HCT116 (cell line): ENCODE results near the gene NHLRC3. TPM values are rescaled to one million over a fixed set of nuclear protein-coding genes. Genes with fewer than 3 reads are reported as not detected.

Source experiments
- ATAC-seq: fragments of 200-7000 bp; cut with Tn5 transposase; 2 replicates; pipeline ENCODE4 v1.9.1; 2020; ENCODE audit warnings: mild to moderate bottlenecking, moderate library complexity
- BruUV-seq: library from RNA; stranded (reverse); fragments of 400-500 nt; replicated peaks from 2 replicates; lab custom pipeline; 2021; lab: Mats Ljungman, UMichigan
- CTCF ChIA-PET: fragments of 300-600 bp; sonication (Branson Sonifier 250); formaldehyde crosslinking; loops from one replicate; lab custom pipeline; 2021; ENCODE audit warnings: antibody characterized with exemption; lab: Charles Lee
- POLR2A ChIA-PET: fragments of 300-600, 350-600 bp; sonication (Branson Sonifier 250); formaldehyde crosslinking; loops from one replicate; lab custom pipeline; 2021; ENCODE audit warnings: antibody characterized with exemption; lab: Charles Lee
- RAD21 ChIA-PET, 2 experiments: fragments of 300-600 bp; sonication (Branson Sonifier 250); formaldehyde crosslinking; loops; one replicate each; lab custom pipeline; 2023; ENCODE audit warnings: low total read pairs in 2 of 2; ENCODE audit not compliant: uncharacterized antibody in 2 of 2, unreplicated experiment in 2 of 2, low non-redundant PET in 1 of 2; lab: Charles Lee
- DNase-seq: peaks from one replicate; pipeline ENCODE4 v3.0.0-alpha.2; 2010; ENCODE audit warnings: low read depth, low spot score
- H2AFZ ChIP-seq: fragments of 200-600 bp; shearing (Covaris generic), sonication (generic); 2 replicates; pipeline ENCODE4 v1.6.1; 2017; ENCODE audit warnings: low read depth, mixed run types, mixed read lengths, antibody characterized with exemption, low read length; ENCODE audit not compliant: poor library complexity, severe bottlenecking
- H3K27ac ChIP-seq: 2 replicates; pipeline ENCODE4 v1.5.1; 2012; ENCODE audit warnings: low read depth, low read length
- H3K27me3 ChIP-seq: fragments of 200-600 bp; sonication (generic); 2 replicates; pipeline ENCODE4 v1.6.1; 2016; ENCODE audit warnings: mixed run types, low read length, mixed read lengths; ENCODE audit not compliant: insufficient read depth
- H3K36me3 ChIP-seq, 2 experiments: fragments of 200-500 bp in 1 of 2; fragments of 200-600 bp in 1 of 2; sonication (Bioruptor generic) in 1 of 2; sonication (generic) in 1 of 2; 2 replicates each; pipeline versions ENCODE4 v1.5.1 to v1.6.1; 2014 to 2016; ENCODE audit warnings: low read length in 2 of 2, inconsistent platforms in 1 of 2, mixed read lengths in 1 of 2, mixed run types in 1 of 2; ENCODE audit not compliant: insufficient read depth in 2 of 2, control insufficient read depth in 1 of 2
- H3K4me1 ChIP-seq, 2 experiments: fragments of 200-600 bp in 1 of 2; sonication (generic) in 1 of 2; 2 replicates each; pipeline versions ENCODE4 v1.5.1 to v1.6.1; 2012 to 2017; ENCODE audit warnings: low read length in 2 of 2, inconsistent platforms in 1 of 2, mild to moderate bottlenecking in 1 of 2, mixed read lengths in 1 of 2, mixed run types in 1 of 2, moderate library complexity in 1 of 2; ENCODE audit not compliant: insufficient read depth in 2 of 2, control insufficient read depth in 1 of 2
- H3K4me2 ChIP-seq: fragments of 200-600 bp; sonication (generic); 2 replicates; pipeline ENCODE4 v1.6.1; 2017; ENCODE audit warnings: mixed run types, low read length, mixed read lengths
- H3K4me3 ChIP-seq, 2 experiments: fragments of 200-600 bp in 1 of 2; sonication (generic) in 1 of 2; replicated peaks in 1 of 2; 2 replicates each; pipeline ENCODE4 v1.5.1; 2011 to 2016; ENCODE audit warnings: low read length in 2 of 2, control low read depth in 1 of 2, low read depth in 1 of 2, mild to moderate bottlenecking in 1 of 2, mixed read lengths in 1 of 2, mixed run types in 1 of 2
- H3K79me2 ChIP-seq: fragments of 200-600 bp; sonication (generic); 2 replicates; pipeline ENCODE4 v1.6.1; 2017; ENCODE audit warnings: mild to moderate bottlenecking, mixed run types, low read length, moderate library complexity, mixed read lengths; ENCODE audit not compliant: insufficient read depth
- H3K9ac ChIP-seq: fragments of 200-600 bp; sonication (generic); 2 replicates; pipeline ENCODE4 v1.6.1; 2016; ENCODE audit warnings: low read length, mixed read lengths
- H3K9me2 ChIP-seq: fragments of 200-600 bp; sonication (generic), shearing (Covaris generic); 2 replicates; pipeline ENCODE4 v1.6.1; 2017; ENCODE audit warnings: mixed run types, mild to moderate bottlenecking, moderate library complexity; ENCODE audit not compliant: insufficient read depth
- H3K9me3 ChIP-seq, 2 experiments: fragments of 200-500 bp in 1 of 2; fragments of 200-600 bp in 1 of 2; sonication (Bioruptor generic) in 1 of 2; sonication (generic) in 1 of 2; 2 replicates each; pipeline ENCODE4 v1.6.1; 2014 to 2017; ENCODE audit warnings: low read length in 2 of 2, mixed read lengths in 2 of 2, inconsistent platforms in 1 of 2, low read depth in 1 of 2, mild to moderate bottlenecking in 1 of 2, mixed run types in 1 of 2, moderate library complexity in 1 of 2; ENCODE audit not compliant: control insufficient read depth in 1 of 2, insufficient read depth in 1 of 2
- H4K20me1 ChIP-seq: fragments of 200-600 bp; sonication (generic), shearing (Covaris generic); 2 replicates; pipeline ENCODE4 v1.6.1; 2017; ENCODE audit warnings: mixed run types, mild to moderate bottlenecking, moderate library complexity; ENCODE audit not compliant: insufficient read depth
- CBX3 ChIP-seq: IDR thresholded peaks from 2 replicates; pipeline ENCODE4 v1.6.1; 2012; ENCODE audit warnings: low read depth
- CEBPB ChIP-seq: IDR thresholded peaks from 2 replicates; pipeline ENCODE4 v1.6.1; 2012; ENCODE audit warnings: low read depth
- ELF1 ChIP-seq: IDR thresholded peaks from 2 replicates; pipeline ENCODE4 v1.6.1; 2012; ENCODE audit warnings: low read depth, borderline replicate concordance
- EZH2 ChIP-seq: fragments of 200-600 bp; sonication (generic); IDR thresholded peaks from 2 replicates; pipeline ENCODE4 v1.6.1; 2017; ENCODE audit warnings: antibody characterized with exemption, mixed run types
- EZH2phosphoT487 ChIP-seq: fragments of 200-600 bp; IDR thresholded peaks from 2 replicates; pipeline ENCODE4 v1.6.1; 2018; ENCODE audit warnings: antibody characterized with exemption, borderline replicate concordance
- FOSL1 ChIP-seq: IDR thresholded peaks from 2 replicates; pipeline ENCODE4 v1.6.1; 2012; ENCODE audit warnings: low read depth
- JUND ChIP-seq: IDR thresholded peaks from 2 replicates; pipeline ENCODE4 v1.6.1; 2012
- POLR2AphosphoS5 ChIP-seq: IDR thresholded peaks from 2 replicates; pipeline ENCODE4 v1.6.1; 2011; ENCODE audit warnings: mild to moderate bottlenecking, low read depth, low read length, moderate library complexity
- RAD21 ChIP-seq: IDR thresholded peaks from 2 replicates; pipeline ENCODE4 v1.6.1; 2012; ENCODE audit warnings: low read depth, mild to moderate bottlenecking
- SRF ChIP-seq: IDR thresholded peaks from 2 replicates; pipeline ENCODE4 v1.6.1; 2012; ENCODE audit warnings: low read depth
- TCF7L2 ChIP-seq: IDR thresholded peaks from 2 replicates; pipeline ENCODE4 v1.7.0; 2011; ENCODE audit warnings: borderline replicate concordance, inconsistent platforms; ENCODE audit not compliant: insufficient read depth, insufficient read length; ENCODE audit errors: extremely low read depth
- YY1 ChIP-seq: IDR thresholded peaks from 2 replicates; pipeline ENCODE4 v1.6.1; 2011; ENCODE audit warnings: low read length, low read depth, moderate library complexity, mild to moderate bottlenecking; ENCODE audit not compliant: insufficient replicate concordance; ENCODE audit errors: extremely low read depth
- ZNF274 ChIP-seq: fragments of 200-500 bp; sonication (Bioruptor generic); IDR thresholded peaks from 2 replicates; pipeline ENCODE4 v1.6.1; 2014; ENCODE audit warnings: mild to moderate bottlenecking, low read depth, low read length, inconsistent platforms
- intact Hi-C: fragments of 100-400 bp; cut with micrococcal nuclease; formaldehyde crosslinking; loops from 2 replicates; pipeline ENCODE4 v1.10.0; 2022
- total RNA-seq: library from RNA; stranded (reverse); gene quantifications from one replicate; pipeline ENCODE4 v1.2.1, GENCODE V29; 2021; ENCODE audit not compliant: unreplicated experiment
- TF ChIP-seq, protein P1 (sequence below), 3 experiments: fragments of 200-600 bp in 1 of 3; sonication (generic) in 1 of 3; IDR thresholded peaks in 2 of 3; conservative IDR thresholded peaks in 1 of 3; 2 replicates each; pipeline ENCODE4 v1.5.1; 2012 to 2017; ENCODE audit warnings: low read depth in 2 of 3, low read length in 2 of 3, antibody characterized with exemption in 1 of 3, borderline replicate concordance in 1 of 3, control low read depth in 1 of 3, mild to moderate bottlenecking in 1 of 3, mixed read lengths in 1 of 3, mixed run types in 1 of 3, moderate library complexity in 1 of 3; ENCODE audit not compliant: insufficient read depth in 1 of 3
- TF ChIP-seq, protein P2 (sequence below): IDR thresholded peaks from 2 replicates; pipeline ENCODE4 v1.6.1; 2012
- TF ChIP-seq, protein P3 (sequence below): IDR thresholded peaks from 2 replicates; pipeline ENCODE4 v1.6.1; 2012
- TF ChIP-seq, protein P4 (sequence below): IDR thresholded peaks from 2 replicates; pipeline ENCODE4 v1.6.1; 2011; ENCODE audit warnings: mild to moderate bottlenecking, low read length, moderate library complexity; ENCODE audit not compliant: insufficient replicate concordance; ENCODE audit errors: extremely low read depth
- TF ChIP-seq, protein P5 (sequence below): IDR thresholded peaks from 2 replicates; pipeline ENCODE4 v1.6.1; 2012; ENCODE audit warnings: low read depth

NHLRC3 gene
- total RNA-seq, 1 experiment from 2014 or later = 7.2 TPM

DNA sequence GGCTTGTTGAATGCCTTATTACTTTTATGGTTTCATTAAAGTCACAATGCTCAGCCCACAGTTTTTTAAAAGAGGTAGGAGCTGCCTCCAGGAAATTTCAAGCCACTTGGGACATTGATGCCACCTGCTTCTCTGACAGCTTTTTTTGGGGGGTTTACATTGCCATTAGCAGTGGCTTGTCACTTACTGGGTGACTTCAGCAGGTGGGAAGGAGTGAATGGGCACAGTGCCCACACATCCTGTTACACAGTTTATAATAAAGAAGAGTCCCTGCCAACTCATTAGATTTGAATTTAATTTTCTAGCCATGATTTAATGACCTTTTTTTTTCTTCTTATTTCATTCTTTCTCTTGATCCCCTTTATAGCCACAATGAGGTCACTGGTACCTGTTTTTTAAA is 61.0 kb downstream of the NHLRC3 start:
- Histone ChIP-seq H3K36me3 (no peaks in the 10 kb centered on the region), H3K4me1 (no peaks in the 10 kb centered on the region), H3K9me2 (no peaks in the 10 kb centered on the region), H3K27me3 (peaks cover 18% of the 10 kb centered on the region), H3K4me3 (no peak overlapping the region), H4K20me1 (no peaks in the 10 kb centered on the region), H3K27ac (no peak overlapping the region), H3K9ac (no peak overlapping the region), H3K79me2 (no peaks in the 10 kb centered on the region), H3K4me2 (no peak overlapping the region), H3K9me3 (no peaks in the 10 kb centered on the region), H2AFZ (no peak overlapping the region)
- ChIA-PET CTCF (no interaction called here), POLR2A (no interaction called here), RAD21 (no interaction called here)
- BruUV-seq = no TSS peak
- ATAC-seq (no peak), DNase-seq (no peak)
- intact Hi-C loops = no loop called here
- TF ChIP-seq, protein P1, sequence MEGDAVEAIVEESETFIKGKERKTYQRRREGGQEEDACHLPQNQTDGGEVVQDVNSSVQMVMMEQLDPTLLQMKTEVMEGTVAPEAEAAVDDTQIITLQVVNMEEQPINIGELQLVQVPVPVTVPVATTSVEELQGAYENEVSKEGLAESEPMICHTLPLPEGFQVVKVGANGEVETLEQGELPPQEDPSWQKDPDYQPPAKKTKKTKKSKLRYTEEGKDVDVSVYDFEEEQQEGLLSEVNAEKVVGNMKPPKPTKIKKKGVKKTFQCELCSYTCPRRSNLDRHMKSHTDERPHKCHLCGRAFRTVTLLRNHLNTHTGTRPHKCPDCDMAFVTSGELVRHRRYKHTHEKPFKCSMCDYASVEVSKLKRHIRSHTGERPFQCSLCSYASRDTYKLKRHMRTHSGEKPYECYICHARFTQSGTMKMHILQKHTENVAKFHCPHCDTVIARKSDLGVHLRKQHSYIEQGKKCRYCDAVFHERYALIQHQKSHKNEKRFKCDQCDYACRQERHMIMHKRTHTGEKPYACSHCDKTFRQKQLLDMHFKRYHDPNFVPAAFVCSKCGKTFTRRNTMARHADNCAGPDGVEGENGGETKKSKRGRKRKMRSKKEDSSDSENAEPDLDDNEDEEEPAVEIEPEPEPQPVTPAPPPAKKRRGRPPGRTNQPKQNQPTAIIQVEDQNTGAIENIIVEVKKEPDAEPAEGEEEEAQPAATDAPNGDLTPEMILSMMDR (IDR thresholded peaks at IDR 0.05 in 2 of 3, conservative IDR thresholded peaks at IDR 0.05 in 1 of 3; ENCODE audit: borderline replicate concordance in 1 of 3, insufficient read depth in 1 of 3, low read depth in 2 of 3, low read length in 2 of 3) = no peak
- TF ChIP-seq YY1 (no peak), TCF7L2 (no peak), CEBPB (no peak), EZH2phosphoT487 (no peak), FOSL1 (no peak), CBX3 (no peak), ELF1 (no peak), SRF (no peak), JUND (no peak), EZH2 (no peak), RAD21 (no peak), POLR2AphosphoS5 (no peak), ZNF274 (no peak)
- TF ChIP-seq, protein P2, sequence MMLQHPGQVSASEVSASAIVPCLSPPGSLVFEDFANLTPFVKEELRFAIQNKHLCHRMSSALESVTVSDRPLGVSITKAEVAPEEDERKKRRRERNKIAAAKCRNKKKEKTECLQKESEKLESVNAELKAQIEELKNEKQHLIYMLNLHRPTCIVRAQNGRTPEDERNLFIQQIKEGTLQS = no peak
- TF ChIP-seq, protein P3, sequence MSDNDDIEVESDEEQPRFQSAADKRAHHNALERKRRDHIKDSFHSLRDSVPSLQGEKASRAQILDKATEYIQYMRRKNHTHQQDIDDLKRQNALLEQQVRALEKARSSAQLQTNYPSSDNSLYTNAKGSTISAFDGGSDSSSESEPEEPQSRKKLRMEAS = no peak
- TF ChIP-seq, protein P4, sequence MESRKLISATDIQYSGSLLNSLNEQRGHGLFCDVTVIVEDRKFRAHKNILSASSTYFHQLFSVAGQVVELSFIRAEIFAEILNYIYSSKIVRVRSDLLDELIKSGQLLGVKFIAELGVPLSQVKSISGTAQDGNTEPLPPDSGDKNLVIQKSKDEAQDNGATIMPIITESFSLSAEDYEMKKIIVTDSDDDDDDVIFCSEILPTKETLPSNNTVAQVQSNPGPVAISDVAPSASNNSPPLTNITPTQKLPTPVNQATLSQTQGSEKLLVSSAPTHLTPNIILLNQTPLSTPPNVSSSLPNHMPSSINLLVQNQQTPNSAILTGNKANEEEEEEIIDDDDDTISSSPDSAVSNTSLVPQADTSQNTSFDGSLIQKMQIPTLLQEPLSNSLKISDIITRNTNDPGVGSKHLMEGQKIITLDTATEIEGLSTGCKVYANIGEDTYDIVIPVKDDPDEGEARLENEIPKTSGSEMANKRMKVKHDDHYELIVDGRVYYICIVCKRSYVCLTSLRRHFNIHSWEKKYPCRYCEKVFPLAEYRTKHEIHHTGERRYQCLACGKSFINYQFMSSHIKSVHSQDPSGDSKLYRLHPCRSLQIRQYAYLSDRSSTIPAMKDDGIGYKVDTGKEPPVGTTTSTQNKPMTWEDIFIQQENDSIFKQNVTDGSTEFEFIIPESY = no peak
- TF ChIP-seq, protein P5, sequence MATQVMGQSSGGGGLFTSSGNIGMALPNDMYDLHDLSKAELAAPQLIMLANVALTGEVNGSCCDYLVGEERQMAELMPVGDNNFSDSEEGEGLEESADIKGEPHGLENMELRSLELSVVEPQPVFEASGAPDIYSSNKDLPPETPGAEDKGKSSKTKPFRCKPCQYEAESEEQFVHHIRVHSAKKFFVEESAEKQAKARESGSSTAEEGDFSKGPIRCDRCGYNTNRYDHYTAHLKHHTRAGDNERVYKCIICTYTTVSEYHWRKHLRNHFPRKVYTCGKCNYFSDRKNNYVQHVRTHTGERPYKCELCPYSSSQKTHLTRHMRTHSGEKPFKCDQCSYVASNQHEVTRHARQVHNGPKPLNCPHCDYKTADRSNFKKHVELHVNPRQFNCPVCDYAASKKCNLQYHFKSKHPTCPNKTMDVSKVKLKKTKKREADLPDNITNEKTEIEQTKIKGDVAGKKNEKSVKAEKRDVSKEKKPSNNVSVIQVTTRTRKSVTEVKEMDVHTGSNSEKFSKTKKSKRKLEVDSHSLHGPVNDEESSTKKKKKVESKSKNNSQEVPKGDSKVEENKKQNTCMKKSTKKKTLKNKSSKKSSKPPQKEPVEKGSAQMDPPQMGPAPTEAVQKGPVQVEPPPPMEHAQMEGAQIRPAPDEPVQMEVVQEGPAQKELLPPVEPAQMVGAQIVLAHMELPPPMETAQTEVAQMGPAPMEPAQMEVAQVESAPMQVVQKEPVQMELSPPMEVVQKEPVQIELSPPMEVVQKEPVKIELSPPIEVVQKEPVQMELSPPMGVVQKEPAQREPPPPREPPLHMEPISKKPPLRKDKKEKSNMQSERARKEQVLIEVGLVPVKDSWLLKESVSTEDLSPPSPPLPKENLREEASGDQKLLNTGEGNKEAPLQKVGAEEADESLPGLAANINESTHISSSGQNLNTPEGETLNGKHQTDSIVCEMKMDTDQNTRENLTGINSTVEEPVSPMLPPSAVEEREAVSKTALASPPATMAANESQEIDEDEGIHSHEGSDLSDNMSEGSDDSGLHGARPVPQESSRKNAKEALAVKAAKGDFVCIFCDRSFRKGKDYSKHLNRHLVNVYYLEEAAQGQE = no peak
